Ovary (tissue), 3 donors: ENCODE measurements around the gene DOCK8.

Experiments used
- EP300 ChIP-seq: sonication (generic); formaldehyde crosslinking; IDR thresholded peaks from one replicate; pipeline ENCODE4 v1.6.1; 2017; ENCODE audit warnings: antibody characterized with exemption
- TF ChIP-seq, protein P1 (sequence below), 3 donors: fragments of 450-650 bp in 2 of 3; fragments of 200-600 bp in 1 of 3; IDR thresholded peaks; one replicate each; pipeline versions ENCODE4 v1.5.1 to v1.8.0; 2016 to 2022; ENCODE audit warnings: antibody characterized with exemption in 3 of 3, mild to moderate bottlenecking in 1 of 3
- donor health status: DM: no; HTN: no; CAD: no.

DNA sequence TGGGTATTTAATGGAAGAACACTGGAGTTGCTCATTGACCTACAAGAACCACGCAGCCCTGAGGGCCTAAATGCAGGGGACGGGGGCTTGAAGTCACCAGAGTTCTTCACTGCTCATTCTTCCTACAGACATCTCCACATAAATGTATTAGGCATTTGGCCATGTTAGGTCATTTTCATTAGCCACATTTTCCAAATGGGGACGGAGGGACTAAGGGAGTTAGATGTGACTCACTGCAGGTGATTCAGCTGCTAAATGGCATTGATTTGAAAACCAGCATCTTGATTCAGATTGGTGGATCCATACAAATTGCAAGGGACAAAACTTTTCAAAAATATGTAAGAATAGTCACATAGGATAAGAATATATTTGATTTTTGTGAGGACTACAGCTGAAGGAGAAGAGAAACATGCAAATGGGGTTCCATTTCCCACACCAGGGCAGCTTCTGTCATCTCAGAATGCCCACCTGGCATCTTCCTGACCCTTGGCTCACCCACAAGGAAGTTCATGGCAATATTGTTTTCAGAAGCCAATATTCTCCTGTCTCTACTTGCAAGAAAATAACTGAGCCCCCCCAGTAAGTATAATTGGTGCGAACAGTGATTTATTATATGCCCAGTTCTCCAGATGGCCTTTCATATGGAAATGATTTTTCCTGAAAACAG is 264.8 kb downstream of the DOCK8 start:
- no peak for TF ChIP-seq EP300
- TF ChIP-seq, protein P1, sequence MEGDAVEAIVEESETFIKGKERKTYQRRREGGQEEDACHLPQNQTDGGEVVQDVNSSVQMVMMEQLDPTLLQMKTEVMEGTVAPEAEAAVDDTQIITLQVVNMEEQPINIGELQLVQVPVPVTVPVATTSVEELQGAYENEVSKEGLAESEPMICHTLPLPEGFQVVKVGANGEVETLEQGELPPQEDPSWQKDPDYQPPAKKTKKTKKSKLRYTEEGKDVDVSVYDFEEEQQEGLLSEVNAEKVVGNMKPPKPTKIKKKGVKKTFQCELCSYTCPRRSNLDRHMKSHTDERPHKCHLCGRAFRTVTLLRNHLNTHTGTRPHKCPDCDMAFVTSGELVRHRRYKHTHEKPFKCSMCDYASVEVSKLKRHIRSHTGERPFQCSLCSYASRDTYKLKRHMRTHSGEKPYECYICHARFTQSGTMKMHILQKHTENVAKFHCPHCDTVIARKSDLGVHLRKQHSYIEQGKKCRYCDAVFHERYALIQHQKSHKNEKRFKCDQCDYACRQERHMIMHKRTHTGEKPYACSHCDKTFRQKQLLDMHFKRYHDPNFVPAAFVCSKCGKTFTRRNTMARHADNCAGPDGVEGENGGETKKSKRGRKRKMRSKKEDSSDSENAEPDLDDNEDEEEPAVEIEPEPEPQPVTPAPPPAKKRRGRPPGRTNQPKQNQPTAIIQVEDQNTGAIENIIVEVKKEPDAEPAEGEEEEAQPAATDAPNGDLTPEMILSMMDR (IDR thresholded peaks at IDR 0.05): no peak
